GM12878 (cell line): Measurements from ENCODE around the gene P2RY1.

Experiments
- BCL3 ChIP-seq: IDR thresholded peaks from 2 replicates; pipeline ENCODE4 v1.6.1; 2011; ENCODE audit warnings: borderline replicate concordance, low read depth, mild to moderate bottlenecking, moderate library complexity, low read length; ENCODE audit not compliant: insufficient read depth, poor library complexity, severe bottlenecking
- BRCA1 ChIP-seq: IDR thresholded peaks from 2 replicates; pipeline ENCODE4 v1.6.1; 2011; ENCODE audit warnings: low read depth, low read length, improper control_type of control experiment
- CBFB ChIP-seq: IDR thresholded peaks from 2 replicates; pipeline ENCODE4 v1.6.1; 2016; ENCODE audit warnings: antibody characterized with exemption, low read depth
- CTCF ChIP-seq, 3 experiments: IDR thresholded peaks in 2 of 3; conservative IDR thresholded peaks in 1 of 3; 2 replicates each; pipeline ENCODE4 v1.5.1; 2011; ENCODE audit warnings: low read depth in 3 of 3, low read length in 3 of 3, mild to moderate bottlenecking in 3 of 3, control low read depth in 2 of 3, moderate library complexity in 2 of 3, inconsistent platforms in 1 of 3, mixed read lengths in 1 of 3; ENCODE audit not compliant: control insufficient read depth in 2 of 3, insufficient read depth in 1 of 3; ENCODE audit errors: extremely low read depth in 1 of 3
- EZH2 ChIP-seq: IDR thresholded peaks from 2 replicates; pipeline ENCODE4 v1.6.1; 2012; ENCODE audit warnings: low read depth, mild to moderate bottlenecking, control low read depth, inconsistent platforms, low read length, borderline replicate concordance; ENCODE audit not compliant: control insufficient read depth
- FOS ChIP-seq: IDR thresholded peaks from 3 replicates; pipeline ENCODE4 v1.6.1; 2011; ENCODE audit warnings: borderline replicate concordance; ENCODE audit not compliant: insufficient read length; ENCODE audit errors: extremely low read depth
- HDAC2 ChIP-seq: fragments of 200-600 bp; sonication (generic); IDR thresholded peaks from 2 replicates; pipeline ENCODE4 v1.6.1; 2017
- MTA3 ChIP-seq: IDR thresholded peaks from 2 replicates; pipeline ENCODE4 v1.6.1; 2012; ENCODE audit warnings: low read length, inconsistent platforms, borderline replicate concordance
- NBN ChIP-seq: fragments of 450-650 bp; IDR thresholded peaks from 2 replicates; pipeline ENCODE4 v1.6.1; 2016
- NFIC ChIP-seq: IDR thresholded peaks from 2 replicates; pipeline ENCODE4 v1.6.1; 2012; ENCODE audit warnings: low read depth, mild to moderate bottlenecking, inconsistent platforms, low read length, moderate library complexity
- RBBP5 ChIP-seq: fragments of 200-600 bp; sonication (generic); conservative IDR thresholded peaks from 2 replicates; pipeline ENCODE4 v1.6.1; 2016
- ZNF622 ChIP-seq: fragments of 450-650 bp; IDR thresholded peaks from 2 replicates; pipeline ENCODE4 v1.6.1; 2017; ENCODE audit warnings: mild to moderate bottlenecking, inconsistent platforms

- TF ChIP-seq NFIC (no peak), CTCF (IDR thresholded peaks at IDR 0.05 in 2 of 3, conservative IDR thresholded peaks at IDR 0.05 in 1 of 3; ENCODE audit: control insufficient read depth in 2 of 3, extremely low read depth in 1 of 3, insufficient read depth in 1 of 3, low read depth in 3 of 3, low read length in 3 of 3) (no peak), RBBP5 (no peak), ZNF622 (no peak), MTA3 (no peak), HDAC2 (no peak), CBFB (no peak), BCL3 (no peak), BRCA1 (no peak), FOS (no peak), EZH2 (no peak), NBN (no peak)
Measured at GRCh38 chr3:152826476-152826875, 8.5 kb upstream of the P2RY1 start.
